ENCODE results near the gene PKP4.
A peak's percentile ranks its signal among the peaks of the same experiment; 100 is the strongest.
"Not testable (repeated sequence)": the region's sequence is repeated elsewhere in the genome, so short reads cannot be mapped to it uniquely, and the experiment has no call there.

The PKP4 gene
- total RNA-seq, result 5.5 to 36.1 (median 26.4) reads per million in 18 experiments

- peak; percentile 85 to 92 for DNase-seq
Observed at GRCh38 chr2:158456309-158457066, at the start of gene PKP4, which contains the start of gene CCDC148. Gene PKP4 (plus strand): TSS chr2:158456952. CDS start chr2:158533185, 76,233 bp downstream. Gene CCDC148 (minus strand): TSS chr2:158456753. CDS start chr2:158456439, 314 bp downstream.

- DNase-seq, result no peak
Observed at GRCh38 chr2:158407031-158407430, 49.7 kb upstream of the PKP4 start.

- DNase-seq, result no peak
Observed at GRCh38 chr2:158410132-158410531, 46.6 kb upstream of the PKP4 start.

- no peak for DNase-seq
Observed at GRCh38 chr2:158411748-158412147, 45.0 kb upstream of the PKP4 start.

GRCh38 chr2:158412206-158412605 lies 44.5 kb upstream of the PKP4 start:
- DNase-seq, result no peak

GRCh38 chr2:158413581-158413980 lies 43.2 kb upstream of the PKP4 start:
- no peak for DNase-seq

GRCh38 chr2:158414538-158414937 lies 42.2 kb upstream of the PKP4 start:
- no peak for DNase-seq

- DNase-seq, result no peak
Observed at GRCh38 chr2:158432117-158432516, 24.6 kb upstream of the PKP4 start.

GRCh38 chr2:158433716-158434115 lies 23.0 kb upstream of the PKP4 start:
- not testable (repeated sequence) for DNase-seq

GRCh38 chr2:158439062-158439461 lies 17.7 kb upstream of the PKP4 start:
- DNase-seq, result not testable (repeated sequence)

- no peak for DNase-seq
Observed at GRCh38 chr2:158443606-158444005, 13.1 kb upstream of the PKP4 start.

- peak; percentile 46 to 69 for DNase-seq
Observed at GRCh38 chr2:158457092-158457825, 507 bp downstream of the PKP4 start.

GRCh38 chr2:158457826-158458616 lies 1.3 kb downstream of the PKP4 start:
- peak; percentile 24 to 36 for DNase-seq

- no peak for DNase-seq
Observed at GRCh38 chr2:158458617-158458920, 1.8 kb downstream of the PKP4 start.

GRCh38 chr2:158459161-158460003 lies 2.6 kb downstream of the PKP4 start:
- peak in 1 of 2 donors; percentile 33 for DNase-seq

GRCh38 chr2:158460632-158461297 lies 4.0 kb downstream of the PKP4 start:
- DNase-seq, result no peak

GRCh38 chr2:158463496-158464095 lies 6.8 kb downstream of the PKP4 start:
- DNase-seq, result no peak

GRCh38 chr2:158464426-158465281 lies 7.9 kb downstream of the PKP4 start:
- DNase-seq, result no peak

- no peak for DNase-seq
Observed at GRCh38 chr2:158467248-158467647, 10.5 kb downstream of the PKP4 start.

GRCh38 chr2:158472829-158473228 lies 16.1 kb downstream of the PKP4 start:
- not testable (repeated sequence) for DNase-seq

Data from inflammatory macrophage (primary cell).